Smooth muscle cell (in vitro differentiated cells): Measurements from ENCODE around the gene TBXA2R. TPM values are rescaled to one million over a fixed set of nuclear protein-coding genes. Genes with fewer than 3 reads are reported as not detected.

Experiments used
- DNase-seq: peaks from one replicate; lab custom pipeline; 2025; ENCODE audit not compliant: unreplicated experiment; lab: John Stamatoyannopoulos, UW
- H2AFZ ChIP-seq: fragments of 200-600 bp; sonication (generic); 2 replicates; pipeline ENCODE4 v1.6.0; 2016; ENCODE audit warnings: antibody characterized with exemption, low read depth, mild to moderate bottlenecking
- H3F3A ChIP-seq: fragments of 200-600 bp; sonication (generic); 2 replicates; pipeline ENCODE4 v1.6.0; 2017; ENCODE audit warnings: antibody characterized with exemption, low read depth
- H3K27ac ChIP-seq: fragments of 200-600 bp; sonication (generic); 2 replicates; pipeline ENCODE4 v1.5.1; 2016; ENCODE audit warnings: low read depth, mild to moderate bottlenecking
- H3K27me3 ChIP-seq: fragments of 200-600 bp; sonication (generic); 2 replicates; pipeline ENCODE4 v1.6.1; 2016; ENCODE audit warnings: low read depth, mild to moderate bottlenecking
- H3K36me3 ChIP-seq: fragments of 200-600 bp; sonication (generic); 2 replicates; pipeline ENCODE4 v1.5.1; 2016; ENCODE audit warnings: low read depth
- H3K4me1 ChIP-seq: fragments of 200-600 bp; sonication (generic); 2 replicates; pipeline ENCODE4 v1.5.1; 2016; ENCODE audit warnings: low read depth
- H3K4me2 ChIP-seq: fragments of 200-600 bp; sonication (generic); 2 replicates; pipeline ENCODE4 v1.6.0; 2016; ENCODE audit warnings: mild to moderate bottlenecking
- H3K4me3 ChIP-seq: fragments of 200-600 bp; sonication (generic); 2 replicates; pipeline ENCODE4 v1.5.1; 2016; ENCODE audit warnings: mild to moderate bottlenecking
- H3K79me2 ChIP-seq: fragments of 200-600 bp; sonication (generic); 2 replicates; pipeline ENCODE4 v1.6.0; 2016; ENCODE audit warnings: low read depth, mild to moderate bottlenecking
- H3K9ac ChIP-seq: fragments of 200-600 bp; sonication (generic); 2 replicates; pipeline ENCODE4 v1.6.0; 2016; ENCODE audit warnings: low read depth
- H3K9me3 ChIP-seq: fragments of 200-600 bp; sonication (generic); replicated peaks from 2 replicates; pipeline ENCODE4 v1.5.1; 2016; ENCODE audit warnings: low read depth
- H4K20me1 ChIP-seq: fragments of 200-600 bp; sonication (generic); 2 replicates; pipeline ENCODE4 v1.6.0; 2016; ENCODE audit warnings: low read depth
- CTCF ChIP-seq: fragments of 200-600 bp; sonication (generic); IDR thresholded peaks from 2 replicates; pipeline ENCODE4 v1.5.1; 2017; ENCODE audit warnings: borderline replicate concordance, mild to moderate bottlenecking, antibody characterized with exemption; ENCODE audit not compliant: insufficient read depth, poor library complexity, severe bottlenecking
- WGBS: methylation state at CpG from one replicate; pipeline ENCODE4 v1.1.7; 2016; ENCODE audit warnings: low lambda C conversion rate; 5-methylcytosine and 5-hydroxymethylcytosine counted together
- polyA plus RNA-seq: library from polyadenylated mRNA; unstranded; fragments of >200 nt; fragmentation: Nextera tagmentation; extraction: Ambion mirVana; gene quantifications from 2 replicates; pipeline ENCODE4 v1.2.1, GENCODE V29; 2016
- total RNA-seq: library from RNA; depleted of rRNA; stranded (reverse); fragments of >200 nt; gene quantifications from 2 replicates; pipeline ENCODE4 v1.2.3, GENCODE V29; 2014

TBXA2R gene
- total and polyA plus RNA-seq, 2 experiments from 2014 or later = 1.7 to 9.3 TPM

DNA sequence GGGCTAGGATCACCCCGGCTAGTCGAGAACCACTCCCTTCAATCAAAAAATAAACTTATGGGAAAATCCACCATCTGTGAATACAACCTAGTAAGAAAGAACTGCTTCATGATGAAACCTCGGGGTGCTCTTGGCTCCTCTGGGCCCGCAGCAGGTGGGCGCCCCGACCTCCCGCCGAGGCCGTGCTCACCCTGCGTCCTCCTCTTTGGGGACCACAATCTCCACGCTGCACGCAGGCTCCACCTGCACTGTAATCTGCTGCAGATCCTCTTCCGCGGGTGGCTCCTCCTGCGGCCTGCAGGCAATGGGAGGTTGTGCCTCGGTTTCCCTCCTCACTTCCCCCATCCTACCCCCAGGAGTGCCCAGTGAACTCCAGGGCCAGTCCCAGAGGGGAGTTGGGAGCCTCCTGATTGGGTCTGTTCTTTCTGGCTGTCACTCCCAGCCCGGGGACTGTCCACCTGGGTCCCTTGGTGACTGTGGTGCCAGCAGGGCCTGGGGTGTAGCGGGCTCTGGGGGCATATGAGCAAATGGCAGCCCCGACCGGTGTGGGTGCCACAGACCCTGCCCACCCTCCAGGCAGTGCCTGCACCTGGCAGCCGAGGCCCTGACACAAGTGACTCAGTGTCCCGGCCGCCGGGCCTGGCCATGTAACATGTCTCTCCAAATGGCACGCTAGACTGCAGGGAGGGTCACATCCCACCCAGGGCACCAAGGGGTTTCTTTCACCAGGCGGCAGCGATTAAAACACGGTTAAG is 35.0 kb upstream of the TBXA2R start:
- no peak for TF ChIP-seq CTCF
- Histone ChIP-seq H3K4me2 (no peak overlapping the region), H3K27ac (no peak overlapping the region), H3K4me1 (no peaks in the 10 kb centered on the region), H4K20me1 (no peaks in the 10 kb centered on the region), H2AFZ (no peak overlapping the region), H3K36me3 (no peaks in the 10 kb centered on the region), H3K9me3 (no peaks in the 10 kb centered on the region), H3K9ac (no peak overlapping the region), H3F3A (no peaks in the 10 kb centered on the region), H3K27me3 (no peaks in the 10 kb centered on the region), H3K79me2 (no peaks in the 10 kb centered on the region), H3K4me3 (no peak overlapping the region)
- no peak for DNase-seq
- 95% methylated on average over 28 of the region's 28 CpGs for WGBS

DNA sequence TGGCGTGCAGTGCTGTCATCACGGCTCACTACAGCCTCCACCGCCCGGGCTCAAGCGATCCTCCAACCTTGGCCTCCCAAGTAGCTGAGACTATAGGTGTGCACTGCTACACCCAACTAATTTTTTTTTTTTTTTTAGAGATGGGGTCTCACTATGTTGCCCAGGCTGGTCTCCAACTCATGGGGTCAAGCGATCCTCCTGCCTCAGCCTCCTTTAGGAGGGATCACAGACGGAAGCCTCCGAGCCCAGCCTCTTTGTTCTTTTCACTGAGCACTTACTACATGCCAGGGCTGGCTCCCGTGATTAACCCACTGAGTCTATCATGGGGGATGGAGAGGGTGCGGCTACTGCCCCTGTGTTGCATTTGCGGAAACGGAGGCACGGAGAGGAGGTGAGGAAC is 32.8 kb upstream of the TBXA2R start:
- 96% methylated on average over 13 of the region's 13 CpGs for WGBS

GRCh38 chr19:3638208-3639193 is 31.8 kb upstream of the TBXA2R start:
- H4K20me1 ChIP-seq = no peaks in the 10 kb centered on the region
- H2AFZ ChIP-seq = no peak overlapping the region
- no peaks in the 10 kb centered on the region for H3K79me2 ChIP-seq
- no peak overlapping the region for H3K4me2 ChIP-seq
- no peaks in the 10 kb centered on the region for H3K9me3 ChIP-seq
- H3K4me3 ChIP-seq = no peak overlapping the region
- no peak for DNase-seq
- no peaks in the 10 kb centered on the region for H3K36me3 ChIP-seq
- H3K9ac ChIP-seq = no peak overlapping the region
- 98% methylated on average over 41 of the region's 55 CpGs for WGBS
- H3K27me3 ChIP-seq = no peaks in the 10 kb centered on the region
- H3F3A ChIP-seq = no peaks in the 10 kb centered on the region
- TF ChIP-seq CTCF = no peak
- H3K27ac ChIP-seq = no peak overlapping the region
- H3K4me1 ChIP-seq = no peaks in the 10 kb centered on the region

More for the DNA sequence above, 32.8 kb upstream of the TBXA2R start:
- no peak overlapping the region for H2AFZ ChIP-seq
- no peaks in the 10 kb centered on the region for H3K4me1 ChIP-seq
- H3K27ac ChIP-seq = no peak overlapping the region
- no peak for DNase-seq
- no peaks in the 10 kb centered on the region for H3K9me3 ChIP-seq
- no peaks in the 10 kb centered on the region for H4K20me1 ChIP-seq
- no peaks in the 10 kb centered on the region for H3K36me3 ChIP-seq
- H3K79me2 ChIP-seq = no peaks in the 10 kb centered on the region
- no peak overlapping the region for H3K4me3 ChIP-seq
- no peaks in the 10 kb centered on the region for H3K27me3 ChIP-seq
- H3K4me2 ChIP-seq = no peak overlapping the region
- TF ChIP-seq CTCF = no peak
- no peaks in the 10 kb centered on the region for H3F3A ChIP-seq
- H3K9ac ChIP-seq = no peak overlapping the region
